Liver (tissue), 3 donors: Measurements from ENCODE around the gene HS1BP3.

ENCODE experiments used
- CTCF ChIP-seq: fragments of 150-350 bp; IDR thresholded peaks from 2 replicates; pipeline ENCODE4 v1.5.1; 2017; ENCODE audit warnings: improper control_type of control experiment, low read depth, low read length; ENCODE audit not compliant: missing input control
- GABPA ChIP-seq, 2 donors: IDR thresholded peaks in 1 of 2; conservative IDR thresholded peaks in 1 of 2; 2 replicates each; pipeline ENCODE4 v1.6.1; 2016; ENCODE audit warnings: antibody characterized with exemption in 2 of 2, mild to moderate bottlenecking in 1 of 2, moderate library complexity in 1 of 2
- REST ChIP-seq: IDR thresholded peaks from 2 replicates; pipeline ENCODE4 v1.6.1; 2016; ENCODE audit warnings: antibody characterized with exemption, mild to moderate bottlenecking
- SP1 ChIP-seq: IDR thresholded peaks from 2 replicates; pipeline ENCODE4 v1.6.1; 2018; ENCODE audit warnings: antibody characterized with exemption, mild to moderate bottlenecking
- YY1 ChIP-seq: IDR thresholded peaks from 2 replicates; pipeline ENCODE4 v1.6.1; 2016; ENCODE audit warnings: antibody characterized with exemption, mild to moderate bottlenecking
- TF ChIP-seq, protein P1 (sequence below): IDR thresholded peaks from 2 replicates; pipeline ENCODE4 v1.6.1; 2016; ENCODE audit warnings: antibody characterized with exemption
- TF ChIP-seq, protein P2 (sequence below): IDR thresholded peaks from 2 replicates; pipeline ENCODE4 v1.6.1; 2016; ENCODE audit warnings: antibody characterized with exemption
- donor health status: healthy.
- donor health status: healthy.

- no peak for TF ChIP-seq CTCF
- TF ChIP-seq SP1 = no peak
- TF ChIP-seq, protein P1, sequence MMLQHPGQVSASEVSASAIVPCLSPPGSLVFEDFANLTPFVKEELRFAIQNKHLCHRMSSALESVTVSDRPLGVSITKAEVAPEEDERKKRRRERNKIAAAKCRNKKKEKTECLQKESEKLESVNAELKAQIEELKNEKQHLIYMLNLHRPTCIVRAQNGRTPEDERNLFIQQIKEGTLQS = no peak
- TF ChIP-seq, protein P2, sequence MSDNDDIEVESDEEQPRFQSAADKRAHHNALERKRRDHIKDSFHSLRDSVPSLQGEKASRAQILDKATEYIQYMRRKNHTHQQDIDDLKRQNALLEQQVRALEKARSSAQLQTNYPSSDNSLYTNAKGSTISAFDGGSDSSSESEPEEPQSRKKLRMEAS = no peak
- no peak for TF ChIP-seq REST
- no peak for TF ChIP-seq YY1
- TF ChIP-seq GABPA (IDR thresholded peaks at IDR 0.05 in 1 of 2, conservative IDR thresholded peaks at IDR 0.05 in 1 of 2) = no peak
Measured at GRCh38 chr2:20575935-20576597, 74.8 kb downstream of the HS1BP3 start.
